ACC112 (cell line): ENCODE results near the gene SORBS1.

Experiments used
- H2AFZ ChIP-seq: fragments of 200-600 bp; sonication (generic); one replicate; pipeline ENCODE4 v1.6.0; 2017; ENCODE audit warnings: antibody characterized with exemption, low read length; ENCODE audit not compliant: unreplicated experiment
- H3K27ac ChIP-seq: fragments of 200-600 bp; sonication (generic); 2 replicates; pipeline ENCODE4 v1.5.1; 2014; ENCODE audit warnings: low read depth, mild to moderate bottlenecking, antibody characterized with exemption, low read length, moderate library complexity
- H3K27me3 ChIP-seq: fragments of 200-600 bp; sonication (generic); 2 replicates; pipeline ENCODE4 v1.6.1; 2014; ENCODE audit warnings: mild to moderate bottlenecking, antibody characterized with exemption, low read length, moderate library complexity, mixed read lengths; ENCODE audit not compliant: insufficient read depth
- H3K36me3 ChIP-seq: fragments of 200-600 bp; sonication (generic); 2 replicates; pipeline ENCODE4 v1.6.1; 2016; ENCODE audit warnings: mild to moderate bottlenecking, antibody characterized with exemption, low read length, moderate library complexity, mixed read lengths; ENCODE audit not compliant: insufficient read depth
- H3K4me1 ChIP-seq: fragments of 200-600 bp; sonication (generic); one replicate; pipeline ENCODE4 v1.6.1; 2016; ENCODE audit warnings: low read length, mixed read lengths; ENCODE audit not compliant: insufficient read depth, unreplicated experiment, control insufficient read depth
- H3K4me3 ChIP-seq: fragments of 200-600 bp; sonication (generic); 2 replicates; pipeline ENCODE4 v1.5.1; 2014; ENCODE audit warnings: mild to moderate bottlenecking, low read depth, low read length
- H3K79me2 ChIP-seq: fragments of 200-600 bp; sonication (generic); one replicate; pipeline ENCODE4 v1.6.0; 2016; ENCODE audit warnings: low read length; ENCODE audit not compliant: control insufficient read depth, unreplicated experiment, insufficient read depth

Gene SORBS1

DNA sequence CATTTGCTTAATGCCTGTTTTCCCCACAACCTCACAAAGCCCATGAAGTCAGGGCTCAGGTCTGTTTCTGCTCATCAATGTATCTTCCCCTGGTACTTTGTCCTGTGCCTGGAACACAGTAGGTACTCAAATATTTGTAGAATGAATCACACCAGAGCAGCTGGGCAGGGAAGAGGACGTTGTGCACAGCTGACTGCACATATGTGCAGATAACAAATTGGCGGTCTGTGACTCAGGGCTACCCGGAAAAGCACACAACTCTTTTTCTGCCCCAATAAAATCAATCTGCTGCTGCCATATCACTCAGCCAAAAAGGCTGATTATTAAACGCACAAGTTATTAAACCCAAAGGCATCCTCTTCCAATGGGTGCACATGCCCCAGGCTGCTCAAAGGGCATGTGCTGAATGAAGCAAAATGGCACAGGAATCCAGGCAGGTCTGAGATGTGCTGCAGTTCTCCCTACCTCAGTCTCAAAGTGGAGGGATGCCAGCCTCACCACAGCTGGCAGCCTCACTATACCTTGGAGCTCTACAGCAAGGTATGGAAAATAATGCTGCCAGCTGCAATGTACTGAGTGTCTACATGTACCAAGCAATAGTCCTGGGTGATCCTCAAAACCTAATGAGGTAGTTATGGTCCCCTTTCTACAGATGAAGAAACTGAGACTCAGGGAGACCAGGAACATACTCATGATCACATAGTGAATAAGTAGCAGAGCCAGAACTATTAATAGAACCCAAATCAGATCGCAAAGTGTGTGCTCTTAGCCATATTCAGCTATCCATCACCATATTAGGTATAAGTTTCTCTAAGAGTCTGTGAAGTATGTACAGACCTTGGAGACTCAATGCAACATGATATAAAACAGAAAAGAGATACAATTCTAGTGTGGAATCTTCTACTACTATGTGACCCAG is 43.4 kb downstream of the SORBS1 start:
- no peaks in the 10 kb centered on the region for H3K79me2 ChIP-seq
- H3K4me3 ChIP-seq = no peak overlapping the region
- no peak overlapping the region for H2AFZ ChIP-seq
- peaks cover 7% of the 10 kb centered on the region; the same call in 1 of the 2 replicates for H3K27me3 ChIP-seq
- peaks cover 2% of the 10 kb centered on the region for H3K4me1 ChIP-seq
- no peak overlapping the region for H3K27ac ChIP-seq
- no peaks in the 10 kb centered on the region for H3K36me3 ChIP-seq

DNA sequence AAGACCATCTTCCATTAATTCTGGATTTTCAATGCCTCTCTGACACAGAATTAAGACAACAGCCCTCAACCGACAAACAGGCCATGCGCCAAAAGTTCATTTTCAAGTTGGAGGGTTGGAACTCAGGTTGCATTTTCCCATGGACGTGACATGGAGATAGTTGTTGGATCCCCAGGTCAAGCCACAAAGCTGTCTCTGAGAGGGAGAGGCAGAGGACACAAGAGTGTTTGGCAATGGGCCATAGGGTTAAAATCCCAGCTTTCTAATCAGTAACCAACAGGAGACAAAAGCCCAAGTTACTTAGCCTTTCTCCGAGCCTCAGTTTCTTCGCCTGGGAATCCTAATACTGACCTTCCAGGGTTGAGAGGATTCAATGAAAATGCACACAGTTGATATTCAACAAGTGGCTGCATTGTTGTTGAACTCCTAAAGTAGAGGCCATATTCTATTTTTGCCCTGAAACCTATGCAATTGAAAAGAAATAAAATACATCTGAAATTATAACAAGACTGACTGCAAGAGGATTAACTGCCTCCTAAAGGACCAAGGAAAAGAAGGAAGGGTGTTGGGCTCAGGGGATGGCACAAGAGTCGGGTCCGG is 44.3 kb downstream of the SORBS1 start:
- no peak overlapping the region for H2AFZ ChIP-seq
- no peaks in the 10 kb centered on the region for H3K36me3 ChIP-seq
- peaks cover 2% of the 10 kb centered on the region for H3K4me1 ChIP-seq
- no peak overlapping the region for H3K4me3 ChIP-seq
- no peaks in the 10 kb centered on the region for H3K79me2 ChIP-seq
- H3K27me3 ChIP-seq = no peaks in the 10 kb centered on the region
- no peak overlapping the region for H3K27ac ChIP-seq

DNA sequence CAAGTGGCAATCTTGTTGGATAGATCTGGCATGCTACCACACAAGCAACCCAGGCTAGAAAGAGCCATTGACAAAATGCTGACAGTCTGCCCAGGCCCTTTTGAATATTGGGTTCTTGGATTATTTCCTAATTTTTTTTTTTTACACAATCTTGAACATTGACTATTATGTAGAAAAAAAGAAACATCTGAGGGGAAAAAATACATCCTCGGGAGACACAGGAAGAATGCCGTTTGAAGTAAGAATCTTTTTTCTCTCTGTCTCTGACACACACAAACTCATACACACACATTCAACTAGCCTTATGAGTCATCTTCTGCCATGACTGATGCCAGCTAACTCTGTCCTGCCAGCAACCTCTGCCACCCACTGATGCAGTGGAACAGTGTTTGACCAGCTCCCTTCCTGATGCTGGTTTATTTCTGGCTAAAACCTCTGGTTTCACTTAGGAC is 47.2 kb downstream of the SORBS1 start:
- Histone ChIP-seq H3K79me2 (no peaks in the 10 kb centered on the region), H2AFZ (no peak overlapping the region), H3K27ac (no peak overlapping the region), H3K27me3 (no peaks in the 10 kb centered on the region), H3K4me1 (peaks cover 2% of the 10 kb centered on the region), H3K4me3 (no peak overlapping the region), H3K36me3 (no peaks in the 10 kb centered on the region)

GRCh38 chr10:95513008-95513589 is 48.1 kb downstream of the SORBS1 start:
- Histone ChIP-seq H3K4me3 (no peak overlapping the region), H3K36me3 (no peaks in the 10 kb centered on the region), H3K27me3 (no peaks in the 10 kb centered on the region), H3K4me1 (peaks cover 2% of the 10 kb centered on the region), H2AFZ (no peak overlapping the region), H3K27ac (no peak overlapping the region), H3K79me2 (no peaks in the 10 kb centered on the region)

- H3K79me2 ChIP-seq = no peaks in the 10 kb centered on the region
- peaks cover 2% of the 10 kb centered on the region for H3K4me1 ChIP-seq
- no peak overlapping the region for H3K4me3 ChIP-seq
- H2AFZ ChIP-seq = no peak overlapping the region
- no peaks in the 10 kb centered on the region for H3K27me3 ChIP-seq
- no peak overlapping the region for H3K27ac ChIP-seq
- no peaks in the 10 kb centered on the region for H3K36me3 ChIP-seq
Observed at GRCh38 chr10:95511314-95511713, 49.9 kb downstream of the SORBS1 start.

DNA sequence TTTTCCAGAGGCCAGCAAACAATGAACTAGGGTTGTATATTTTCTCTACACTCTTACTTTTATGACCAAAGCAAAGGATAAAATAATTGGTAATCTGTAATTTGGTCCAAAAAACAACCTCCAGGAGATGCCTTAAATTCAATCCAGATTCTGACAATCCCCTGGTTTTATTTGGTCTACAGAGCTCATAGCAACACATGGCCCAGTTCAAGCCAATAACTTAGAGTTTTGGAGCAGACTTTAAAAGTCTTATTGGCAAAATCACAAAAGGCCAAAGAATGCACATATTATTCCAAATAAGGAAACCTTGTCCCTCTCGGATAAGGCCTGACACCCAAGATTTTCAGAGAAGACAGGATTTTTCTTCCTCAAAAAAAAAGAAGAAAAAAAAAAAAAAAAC is 51.9 kb downstream of the SORBS1 start:
- no peak overlapping the region for H3K27ac ChIP-seq
- no peak overlapping the region for H3K4me3 ChIP-seq
- H3K79me2 ChIP-seq = no peaks in the 10 kb centered on the region
- H3K36me3 ChIP-seq = no peaks in the 10 kb centered on the region
- peaks cover 2% of the 10 kb centered on the region for H3K4me1 ChIP-seq
- peaks cover 5% of the 10 kb centered on the region for H3K27me3 ChIP-seq
- no peak overlapping the region for H2AFZ ChIP-seq

DNA sequence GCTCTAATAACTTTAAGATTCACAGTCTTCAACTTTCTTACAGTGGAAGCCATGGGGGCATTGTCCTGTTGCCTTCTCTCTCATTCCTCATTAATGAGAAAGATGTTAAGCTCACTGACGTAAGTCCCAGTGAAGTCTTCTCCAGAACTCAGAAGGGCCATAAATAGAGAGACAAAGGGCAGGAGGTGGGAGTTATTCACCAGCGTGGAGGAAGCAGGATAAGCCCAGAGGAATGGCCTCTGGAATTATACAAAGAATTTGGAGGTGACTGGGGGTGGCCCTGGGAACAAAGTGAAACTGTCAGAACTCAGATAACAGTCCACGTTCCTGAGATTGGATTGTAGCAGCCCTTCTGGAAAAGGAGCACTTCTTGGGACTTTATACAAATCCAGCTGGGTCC is 52.4 kb downstream of the SORBS1 start:
- Histone ChIP-seq H3K36me3 (no peaks in the 10 kb centered on the region), H3K79me2 (no peaks in the 10 kb centered on the region), H3K27me3 (peaks cover 6% of the 10 kb centered on the region), H3K27ac (no peak overlapping the region), H3K4me3 (no peak overlapping the region), H2AFZ (peak overlapping the region; percentile 33), H3K4me1 (peaks cover 1% of the 10 kb centered on the region)

- Histone ChIP-seq H3K27me3 (peaks cover 6% of the 10 kb centered on the region), H3K79me2 (no peaks in the 10 kb centered on the region), H3K4me3 (no peak overlapping the region), H3K27ac (no peak overlapping the region), H3K4me1 (no peaks in the 10 kb centered on the region), H3K36me3 (no peaks in the 10 kb centered on the region), H2AFZ (no peak overlapping the region)
Observed at GRCh38 chr10:95506056-95506737, 55.0 kb downstream of the SORBS1 start.

DNA sequence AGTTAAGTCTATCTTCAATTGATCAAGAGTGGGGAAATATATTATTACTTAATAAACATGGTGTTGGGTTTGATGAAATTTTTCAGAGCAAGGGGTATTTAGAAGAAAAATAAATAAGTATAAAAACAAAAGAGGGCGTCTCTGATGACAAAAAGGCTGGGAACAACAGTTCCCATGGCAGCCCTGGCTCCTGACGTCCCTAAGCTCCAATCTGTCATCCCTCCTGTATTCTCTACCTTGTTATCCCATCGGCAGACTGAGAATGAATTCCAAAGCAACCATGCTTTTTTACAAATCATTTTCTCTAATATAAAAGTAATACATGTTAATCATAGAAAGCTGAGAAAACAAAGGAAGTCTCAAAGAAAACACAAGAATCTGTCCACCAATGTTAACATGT is 55.5 kb downstream of the SORBS1 start:
- Histone ChIP-seq H3K27me3 (peaks cover 6% of the 10 kb centered on the region), H3K4me1 (no peaks in the 10 kb centered on the region), H3K4me3 (no peak overlapping the region), H3K79me2 (no peaks in the 10 kb centered on the region), H3K36me3 (no peaks in the 10 kb centered on the region), H3K27ac (no peak overlapping the region), H2AFZ (no peak overlapping the region)

- H2AFZ ChIP-seq = no peak overlapping the region
- H3K79me2 ChIP-seq = no peaks in the 10 kb centered on the region
- peaks cover 6% of the 10 kb centered on the region for H3K27me3 ChIP-seq
- H3K36me3 ChIP-seq = no peaks in the 10 kb centered on the region
- no peak overlapping the region for H3K27ac ChIP-seq
- H3K4me3 ChIP-seq = no peak overlapping the region
- no peaks in the 10 kb centered on the region for H3K4me1 ChIP-seq
Observed at GRCh38 chr10:95505084-95505610, 56.0 kb downstream of the SORBS1 start.
